Natural killer cell (primary cell): ENCODE data around the gene CD72. TPM values are rescaled to one million over a fixed set of nuclear protein-coding genes. Genes with fewer than 3 reads are reported as not detected.

Experiments
- ATAC-seq, 3 donors: fragments of 150-1000 bp in 2 of 3; fragments of 200-7000 bp in 1 of 3; cut with Tn5 transposase; 1 replicate in 1 of 3; 2 replicates in 2 of 3; pipeline ENCODE4 v1.10.0; 2021; ENCODE audit warnings: mild to moderate bottlenecking in 2 of 3, moderate library complexity in 2 of 3
- DNase-seq, 2 donors: peaks; one replicate each; pipeline versions ENCODE4 v3.0.0 to v3.0.0-alpha.2; 2013 to 2021; ENCODE audit warnings: mixed read lengths in 1 of 2
- H3K27ac ChIP-seq: one replicate; pipeline ENCODE4 v1.5.1; 2013; ENCODE audit warnings: mild to moderate bottlenecking, low read length
- H3K27me3 ChIP-seq: one replicate; pipeline ENCODE4 v1.6.1; 2013; ENCODE audit warnings: low read length; ENCODE audit not compliant: control insufficient read depth, insufficient read depth
- H3K36me3 ChIP-seq: one replicate; pipeline ENCODE4 v1.6.1; 2013; ENCODE audit warnings: low read length; ENCODE audit not compliant: control insufficient read depth, insufficient read depth
- H3K4me1 ChIP-seq: one replicate; pipeline ENCODE4 v1.6.1; 2013; ENCODE audit warnings: low read length; ENCODE audit not compliant: control insufficient read depth, insufficient read depth
- H3K4me3 ChIP-seq: one replicate; pipeline ENCODE4 v1.5.1; 2013; ENCODE audit warnings: low read length
- H3K9me3 ChIP-seq: one replicate; pipeline ENCODE4 v1.6.1; 2013; ENCODE audit warnings: low read length; ENCODE audit not compliant: control insufficient read depth, insufficient read depth
- H3K27ac Mint-ChIP-seq, 2 donors: one replicate each; pipeline ENCODE4 v1.8.0; 2022; ENCODE audit warnings: mild to moderate bottlenecking in 2 of 2, mixed read lengths in 2 of 2, moderate library complexity in 1 of 2
- H3K27me3 Mint-ChIP-seq, 2 donors: one replicate each; pipeline ENCODE4 v1.8.0; 2022; ENCODE audit warnings: low read depth in 2 of 2, mixed read lengths in 2 of 2
- H3K36me3 Mint-ChIP-seq: one replicate; pipeline ENCODE4 v1.8.0; 2022; ENCODE audit warnings: mixed read lengths
- H3K4me1 Mint-ChIP-seq, 2 donors: one replicate each; pipeline ENCODE4 v1.8.0; 2022; ENCODE audit warnings: mixed read lengths in 2 of 2
- H3K4me3 Mint-ChIP-seq: one replicate; pipeline ENCODE4 v1.8.0; 2022; ENCODE audit warnings: mild to moderate bottlenecking, moderate library complexity, mixed read lengths
- H3K9me3 Mint-ChIP-seq, 2 donors: one replicate each; pipeline ENCODE4 v1.8.0; 2022; ENCODE audit warnings: mixed read lengths in 2 of 2
- WGBS: methylation state at CpG from one replicate; pipeline ENCODE4 v1.1.7; 2013; ENCODE audit warnings: missing lambda C conversion rate; ENCODE audit not compliant: insufficient coverage; 5-methylcytosine and 5-hydroxymethylcytosine counted together
- intact Hi-C: fragments of 100-400 bp; cut with micrococcal nuclease; formaldehyde crosslinking; loops from one replicate; pipeline ENCODE4 v1.14.2; 2022
- total RNA-seq, 4 donors: library from RNA; stranded (reverse); fragments of 120-200 nt in 1 of 4; gene quantifications; one replicate each; pipeline versions ENCODE4 v1.2.3 to v1.2.4, GENCODE V29; 2013 to 2022
- TF ChIP-seq, protein P1 (sequence below): fragments of 200-600 bp; IDR thresholded peaks from one replicate; pipeline ENCODE4 v1.8.0; 2022; ENCODE audit warnings: antibody characterized with exemption

Gene CD72
- total RNA-seq, 3 donors from 2014 or later (not counting 1 experiment from before 2014, with no cell fraction given): 27.0 to 48.1 (median 32.3) TPM

DNA sequence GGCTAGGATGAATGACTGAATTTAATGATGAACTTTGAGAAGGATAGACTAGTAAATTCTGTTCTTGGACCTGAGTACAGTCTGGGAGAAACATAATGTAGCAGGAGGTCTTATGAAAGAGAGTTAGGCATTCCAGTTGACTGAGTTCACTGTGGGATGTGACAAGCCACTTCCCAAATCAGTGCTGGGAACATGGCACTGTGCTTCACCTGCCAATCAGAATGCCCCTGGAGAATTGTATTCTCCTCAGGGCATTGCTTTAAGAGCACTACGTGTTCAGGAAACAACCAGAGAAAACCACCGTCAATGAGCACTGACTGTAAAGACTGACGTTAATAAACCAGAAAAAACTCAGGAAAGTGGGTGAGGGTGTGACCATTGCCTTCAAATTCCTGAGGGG lies 41.1 kb upstream of the CD72 start:
- ATAC-seq: no peak
- Histone ChIP-seq H3K27me3 (no peaks in the 10 kb centered on the region), H3K27ac (peak overlapping the region; percentile 99), H3K9me3 (no peaks in the 10 kb centered on the region), H3K4me3 (peak overlapping the region; percentile 82), H3K36me3 (peaks cover 13% of the 10 kb centered on the region), H3K4me1 (peaks cover 79% of the 10 kb centered on the region)
- TF ChIP-seq, protein P1, sequence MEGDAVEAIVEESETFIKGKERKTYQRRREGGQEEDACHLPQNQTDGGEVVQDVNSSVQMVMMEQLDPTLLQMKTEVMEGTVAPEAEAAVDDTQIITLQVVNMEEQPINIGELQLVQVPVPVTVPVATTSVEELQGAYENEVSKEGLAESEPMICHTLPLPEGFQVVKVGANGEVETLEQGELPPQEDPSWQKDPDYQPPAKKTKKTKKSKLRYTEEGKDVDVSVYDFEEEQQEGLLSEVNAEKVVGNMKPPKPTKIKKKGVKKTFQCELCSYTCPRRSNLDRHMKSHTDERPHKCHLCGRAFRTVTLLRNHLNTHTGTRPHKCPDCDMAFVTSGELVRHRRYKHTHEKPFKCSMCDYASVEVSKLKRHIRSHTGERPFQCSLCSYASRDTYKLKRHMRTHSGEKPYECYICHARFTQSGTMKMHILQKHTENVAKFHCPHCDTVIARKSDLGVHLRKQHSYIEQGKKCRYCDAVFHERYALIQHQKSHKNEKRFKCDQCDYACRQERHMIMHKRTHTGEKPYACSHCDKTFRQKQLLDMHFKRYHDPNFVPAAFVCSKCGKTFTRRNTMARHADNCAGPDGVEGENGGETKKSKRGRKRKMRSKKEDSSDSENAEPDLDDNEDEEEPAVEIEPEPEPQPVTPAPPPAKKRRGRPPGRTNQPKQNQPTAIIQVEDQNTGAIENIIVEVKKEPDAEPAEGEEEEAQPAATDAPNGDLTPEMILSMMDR: no peak
- no peaks in the 10 kb centered on the region for H3K9me3 Mint-ChIP-seq
- peak overlapping the region; percentile 97 for H3K4me3 Mint-ChIP-seq
- peaks cover 72 to 84% of the 10 kb centered on the region in 2 donors for H3K4me1 Mint-ChIP-seq
- peaks cover 6% of the 10 kb centered on the region for H3K36me3 Mint-ChIP-seq
- DNase-seq: peak in 1 of 2 donors; percentile 46
- intact Hi-C loops: loop anchor here (2.0 kb wide), 2 partner anchors 43 to 73 kb away; partner anchors contain the start of genes CREB3 and TLN1
- peak overlapping the region; percentile 95 to 100 for H3K27ac Mint-ChIP-seq
- H3K27me3 Mint-ChIP-seq: peaks cover 3 to 8% of the 10 kb centered on the region in 2 donors
- 20% methylated on average over 3 of the region's 3 CpGs for WGBS

GRCh38 chr9:35658968-35659220 lies 40.7 kb upstream of the CD72 start:
- ATAC-seq (no peak), DNase-seq (no peak)
- Histone ChIP-seq H3K4me3 (peak overlapping the region; percentile 82), H3K4me1 (peaks cover 75% of the 10 kb centered on the region), H3K27ac (peak overlapping the region; percentile 99), H3K27me3 (no peaks in the 10 kb centered on the region), H3K36me3 (peaks cover 13% of the 10 kb centered on the region), H3K9me3 (no peaks in the 10 kb centered on the region)
- Mint-ChIP-seq H3K36me3 (peaks cover 6% of the 10 kb centered on the region), H3K27ac (peak overlapping the region; percentile 95 to 100), H3K4me1 (peaks cover 68 to 79% of the 10 kb centered on the region in 2 donors), H3K27me3 (peaks cover 3 to 8% of the 10 kb centered on the region in 2 donors), H3K9me3 (no peaks in the 10 kb centered on the region), H3K4me3 (peak overlapping the region; percentile 97)
- WGBS: 0% methylated on average over 2 of the region's 2 CpGs
- TF ChIP-seq, protein P1: no peak
- intact Hi-C loops: loop anchor here (1.0 to 2.0 kb wide), 5 partner anchors 37 to 156 kb away; partner anchors contain the start of genes CREB3, HINT2 and TLN1

DNA sequence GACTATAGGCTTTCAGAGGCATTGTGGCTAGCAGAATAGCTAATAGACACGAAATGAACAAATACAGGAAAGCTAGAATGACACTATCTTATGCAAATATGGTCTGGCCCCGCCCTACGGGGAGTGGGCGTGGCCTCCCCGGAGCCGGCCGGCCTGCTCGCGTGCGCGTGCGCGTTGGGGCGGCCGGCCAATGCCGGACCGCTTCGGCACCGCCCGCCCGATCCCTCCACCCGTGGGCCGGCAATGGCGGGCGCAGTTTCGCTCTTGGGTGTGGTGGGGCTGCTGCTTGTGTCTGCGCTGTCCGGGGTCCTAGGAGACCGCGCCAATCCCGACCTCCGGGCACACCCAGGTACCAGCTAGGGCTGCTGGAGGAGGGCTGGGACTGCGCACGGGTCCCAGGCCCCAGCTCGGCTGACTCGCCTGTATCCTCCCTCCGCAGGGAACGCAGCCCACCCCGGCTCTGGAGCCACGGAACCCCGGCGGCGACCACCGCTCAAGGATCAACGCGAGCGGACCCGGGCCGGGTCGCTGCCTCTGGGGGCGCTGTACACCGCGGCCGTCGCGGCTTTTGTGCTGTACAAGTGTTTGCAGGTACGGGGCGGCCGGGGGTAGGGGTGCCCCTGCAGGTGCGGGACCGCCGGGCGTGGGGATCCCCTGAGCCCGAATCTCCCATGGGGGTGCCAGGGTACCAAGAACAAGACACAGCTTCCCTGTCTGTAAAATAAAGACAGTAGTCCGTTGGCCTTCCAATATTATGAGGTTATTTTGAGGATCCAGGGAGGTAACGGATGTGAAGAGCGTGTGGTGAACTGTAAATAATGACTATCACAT lies 40.1 kb upstream of the CD72 start, which contains the start of gene CCDC107:
Gene CCDC107 (plus strand): TSS at position 156 of the 831 bp plus-strand sequence. CDS start 88 bp downstream, at position 244.
- WGBS: 0% methylated on average over 65 of the region's 67 CpGs
- Histone ChIP-seq H3K4me1 (peaks cover 71% of the 10 kb centered on the region), H3K27me3 (no peaks in the 10 kb centered on the region), H3K4me3 (peak within 1 kb of the TSS; percentile 82), H3K27ac (peak within 1 kb of the TSS; percentile 99), H3K36me3 (peaks cover 13% of the 10 kb centered on the region), H3K9me3 (no peaks in the 10 kb centered on the region)
- ATAC-seq: peak; percentile 78 to 92 (median 80)
- no peaks in the 10 kb centered on the region for H3K9me3 Mint-ChIP-seq
- peak within 1 kb of the TSS; percentile 95 to 100 for H3K27ac Mint-ChIP-seq
- DNase-seq: peak; percentile 88 to 92
- H3K4me1 Mint-ChIP-seq: peaks cover 62 to 74% of the 10 kb centered on the region in 2 donors
- intact Hi-C loops: loop anchor here (1.0 to 2.0 kb wide), 5 partner anchors 38 to 157 kb away; partner anchors contain the start of genes CREB3, HINT2 and TLN1
- TF ChIP-seq, protein P1: peak; percentile 92
- peaks cover 3 to 8% of the 10 kb centered on the region in 2 donors for H3K27me3 Mint-ChIP-seq
- peaks cover 6% of the 10 kb centered on the region for H3K36me3 Mint-ChIP-seq
- H3K4me3 Mint-ChIP-seq: peak within 1 kb of the TSS; percentile 97
